Measurements from ENCODE around the gene DHX30.

Gene DHX30

DNA sequence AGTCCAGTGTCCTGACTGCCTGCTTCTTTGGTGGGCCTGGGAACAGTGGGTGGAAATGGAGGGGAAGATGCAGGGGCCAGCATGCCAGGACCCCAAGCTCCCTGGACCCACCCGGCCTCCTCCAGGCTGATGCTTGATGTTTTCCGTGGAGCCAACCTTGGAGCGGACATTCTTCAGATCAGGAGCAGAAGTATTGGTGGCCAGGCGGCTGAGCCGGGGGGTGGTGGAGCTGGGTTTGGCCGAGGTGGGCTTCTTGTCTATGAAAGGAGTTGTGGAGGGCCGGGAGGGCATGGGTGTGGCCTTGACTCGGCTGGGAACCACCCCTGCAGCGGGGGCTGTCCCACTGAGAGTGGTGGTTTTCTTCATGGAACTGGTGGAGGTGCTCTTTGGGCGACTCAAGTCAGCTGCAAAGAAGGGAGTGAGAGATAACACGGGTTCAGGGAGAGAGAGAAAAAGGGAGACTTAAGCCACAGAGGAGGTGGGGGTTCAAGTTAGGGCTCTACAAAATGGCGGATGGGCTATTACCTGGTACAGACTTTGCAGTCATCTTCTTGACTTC, 67.8 kb downstream of the DHX30 start:
- H3K4me1 ChIP-seq (ENCODE audit: control extremely low read depth in 1 of 4, control insufficient read depth in 4 of 4, insufficient read depth in 4 of 4, low read length in 3 of 4), result no peaks in the 10 kb centered on the region
- POLR2A ChIA-PET, result no interaction called here
- DNase-seq, result no peak
- WGBS (ENCODE audit: insufficient coverage), result 90% methylated on average over 6 of the region's 12 CpGs
- CTCF ChIA-PET, result no interaction called here
- H3K27ac ChIP-seq (ENCODE audit: insufficient read depth in 1 of 2, low read depth in 1 of 2, low read length in 2 of 2, poor library complexity in 1 of 2, severe bottlenecking in 2 of 2), result no peak overlapping the region
- H3K9me3 ChIP-seq (ENCODE audit: control extremely low read depth in 1 of 5, control insufficient read depth in 4 of 5, insufficient read depth in 2 of 5, low read depth in 1 of 5, low read length in 4 of 5), result no peaks in the 10 kb centered on the region
- H3K27me3 ChIP-seq (replicated peaks in 2 of 5; ENCODE audit: control insufficient read depth in 4 of 5, insufficient read depth in 5 of 5, low read length in 4 of 5), result no peaks in the 10 kb centered on the region
- no peak overlapping the region for H3K4me3 ChIP-seq (ENCODE audit: control insufficient read depth in 1 of 7, extremely low read depth in 1 of 7, insufficient read depth in 4 of 7, low read depth in 2 of 7, low read length in 6 of 7)
- H3K36me3 ChIP-seq (ENCODE audit: control insufficient read depth in 4 of 4, insufficient read depth in 4 of 4, low read length in 3 of 4), result peaks cover 11 to 68% (median 43%) of the 10 kb centered on the region in 4 experiments

DNA sequence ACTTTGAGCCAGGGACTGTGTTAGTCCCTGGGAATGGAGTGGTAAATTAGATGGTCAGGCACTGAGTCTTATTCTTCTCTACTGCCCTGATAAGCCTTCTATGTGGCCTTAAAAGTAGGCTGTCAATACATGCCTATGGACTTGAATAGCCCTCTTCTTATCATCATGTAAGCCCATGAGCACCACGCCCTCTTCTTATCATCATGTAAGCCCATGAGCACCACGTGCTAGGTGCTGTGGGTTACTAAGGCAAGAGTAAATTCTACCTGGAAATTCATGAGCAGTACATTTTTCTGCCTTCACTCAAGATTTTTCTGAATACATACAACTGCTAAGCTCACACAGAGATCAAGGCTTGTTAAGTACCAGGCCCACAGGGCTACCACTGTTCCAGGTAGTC, 68.5 kb downstream of the DHX30 start:
- CTCF ChIA-PET, result interaction anchor here (0.9 kb wide), 1 partner anchor 33 kb away, joined by 3 read pairs; no protein-coding TSS in a partner anchor
- Histone ChIP-seq H3K4me1 (ENCODE audit: control extremely low read depth in 1 of 4, control insufficient read depth in 4 of 4, insufficient read depth in 4 of 4, low read length in 3 of 4) (no peaks in the 10 kb centered on the region), H3K27ac (ENCODE audit: insufficient read depth in 1 of 2, low read depth in 1 of 2, low read length in 2 of 2, poor library complexity in 1 of 2, severe bottlenecking in 2 of 2) (no peak overlapping the region), H3K4me3 (ENCODE audit: control insufficient read depth in 1 of 7, extremely low read depth in 1 of 7, insufficient read depth in 4 of 7, low read depth in 2 of 7, low read length in 6 of 7) (no peak overlapping the region), H3K36me3 (ENCODE audit: control insufficient read depth in 4 of 4, insufficient read depth in 4 of 4, low read length in 3 of 4) (peaks cover 11 to 68% (median 43%) of the 10 kb centered on the region in 4 experiments), H3K27me3 (replicated peaks in 2 of 5; ENCODE audit: control insufficient read depth in 4 of 5, insufficient read depth in 5 of 5, low read length in 4 of 5) (no peaks in the 10 kb centered on the region), H3K9me3 (ENCODE audit: control extremely low read depth in 1 of 5, control insufficient read depth in 4 of 5, insufficient read depth in 2 of 5, low read depth in 1 of 5, low read length in 4 of 5) (no peaks in the 10 kb centered on the region)
- POLR2A ChIA-PET, result no interaction called here
- no peak for DNase-seq
- WGBS (ENCODE audit: insufficient coverage), result 100% methylated on average over 2 of the region's 2 CpGs

DNA sequence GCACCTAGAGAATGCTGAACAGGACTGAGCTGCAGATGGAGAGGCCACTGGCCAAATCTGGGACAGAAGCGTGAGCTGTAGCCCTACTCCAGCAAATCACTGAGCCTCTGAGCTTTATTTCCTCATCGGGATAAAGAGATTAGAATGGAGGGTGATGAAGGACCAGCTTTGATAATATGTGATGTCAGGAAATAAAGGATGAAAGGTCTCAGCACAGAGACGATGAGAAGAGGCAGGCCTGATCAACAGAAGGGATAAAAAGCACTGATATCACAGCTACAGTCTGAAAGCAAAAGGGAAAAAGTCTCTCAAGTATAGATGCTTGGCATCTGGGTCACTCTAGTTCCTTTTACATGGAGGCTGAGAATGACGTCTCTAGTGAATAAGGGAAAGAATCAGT, 70.0 kb downstream of the DHX30 start:
- WGBS (ENCODE audit: insufficient coverage), result 100% methylated on average over 2 of the region's 4 CpGs
- H3K36me3 ChIP-seq (ENCODE audit: control insufficient read depth in 4 of 4, insufficient read depth in 4 of 4, low read length in 3 of 4), result peaks cover 7 to 55% (median 35%) of the 10 kb centered on the region in 4 experiments
- POLR2A ChIA-PET, result no interaction called here

DNA sequence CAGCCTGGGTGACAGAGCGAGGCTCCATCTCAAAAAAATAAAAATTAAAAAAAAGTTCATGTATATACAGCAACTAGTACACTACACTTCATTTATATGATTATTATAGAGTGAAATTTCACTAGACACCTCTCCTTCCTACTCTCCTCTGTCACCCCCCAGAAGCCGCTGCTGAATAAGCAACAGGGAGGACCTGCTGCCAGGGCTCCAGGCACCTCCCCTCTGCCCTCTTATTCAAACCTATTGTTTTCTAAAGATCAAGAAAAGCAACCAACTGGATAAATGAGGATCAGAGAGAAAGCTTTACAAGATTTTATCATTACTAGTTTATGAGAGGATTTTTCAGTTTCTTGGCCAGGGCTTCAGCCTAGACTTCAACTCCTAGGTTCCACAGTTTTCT, 71.5 kb downstream of the DHX30 start:
- Histone ChIP-seq H3K27ac (ENCODE audit: insufficient read depth in 1 of 2, low read depth in 1 of 2, low read length in 2 of 2, poor library complexity in 1 of 2, severe bottlenecking in 2 of 2) (no peak overlapping the region), H3K4me1 (ENCODE audit: control extremely low read depth in 1 of 4, control insufficient read depth in 4 of 4, insufficient read depth in 4 of 4, low read length in 3 of 4) (peaks cover 0 to 7% (median 2%) of the 10 kb centered on the region in 4 experiments), H3K4me3 (ENCODE audit: control insufficient read depth in 1 of 7, extremely low read depth in 1 of 7, insufficient read depth in 4 of 7, low read depth in 2 of 7, low read length in 6 of 7) (no peak overlapping the region), H3K36me3 (ENCODE audit: control insufficient read depth in 4 of 4, insufficient read depth in 4 of 4, low read length in 3 of 4) (peaks cover 5 to 40% (median 22%) of the 10 kb centered on the region in 4 experiments), H3K9me3 (ENCODE audit: control extremely low read depth in 1 of 5, control insufficient read depth in 4 of 5, insufficient read depth in 2 of 5, low read depth in 1 of 5, low read length in 4 of 5) (no peaks in the 10 kb centered on the region), H3K27me3 (replicated peaks in 2 of 5; ENCODE audit: control insufficient read depth in 4 of 5, insufficient read depth in 5 of 5, low read length in 4 of 5) (no peaks in the 10 kb centered on the region)
- DNase-seq, result no peak
- 100% methylated on average over 1 of the region's 2 CpGs for WGBS (ENCODE audit: insufficient coverage)
- POLR2A ChIA-PET, result no interaction called here
- CTCF ChIA-PET, result interaction anchor here (1.1 kb wide), 1 partner anchor 115 kb away, joined by 3 read pairs; no protein-coding TSS in a partner anchor

More for the DNA sequence above, 70.0 kb downstream of the DHX30 start:
- CTCF ChIA-PET, result interaction anchor here (0.8 kb wide), 1 partner anchor 16 kb away, joined by 4 read pairs; no protein-coding TSS in a partner anchor
- Histone ChIP-seq H3K9me3 (ENCODE audit: control extremely low read depth in 1 of 5, control insufficient read depth in 4 of 5, insufficient read depth in 2 of 5, low read depth in 1 of 5, low read length in 4 of 5) (no peaks in the 10 kb centered on the region), H3K4me3 (ENCODE audit: control insufficient read depth in 1 of 7, extremely low read depth in 1 of 7, insufficient read depth in 4 of 7, low read depth in 2 of 7, low read length in 6 of 7) (no peak overlapping the region), H3K4me1 (ENCODE audit: control extremely low read depth in 1 of 4, control insufficient read depth in 4 of 4, insufficient read depth in 4 of 4, low read length in 3 of 4) (peaks cover 0 to 7% (median 2%) of the 10 kb centered on the region in 4 experiments), H3K27ac (ENCODE audit: insufficient read depth in 1 of 2, low read depth in 1 of 2, low read length in 2 of 2, poor library complexity in 1 of 2, severe bottlenecking in 2 of 2) (no peak overlapping the region), H3K27me3 (replicated peaks in 2 of 5; ENCODE audit: control insufficient read depth in 4 of 5, insufficient read depth in 5 of 5, low read length in 4 of 5) (no peaks in the 10 kb centered on the region)
- DNase-seq, result no peak

DNA sequence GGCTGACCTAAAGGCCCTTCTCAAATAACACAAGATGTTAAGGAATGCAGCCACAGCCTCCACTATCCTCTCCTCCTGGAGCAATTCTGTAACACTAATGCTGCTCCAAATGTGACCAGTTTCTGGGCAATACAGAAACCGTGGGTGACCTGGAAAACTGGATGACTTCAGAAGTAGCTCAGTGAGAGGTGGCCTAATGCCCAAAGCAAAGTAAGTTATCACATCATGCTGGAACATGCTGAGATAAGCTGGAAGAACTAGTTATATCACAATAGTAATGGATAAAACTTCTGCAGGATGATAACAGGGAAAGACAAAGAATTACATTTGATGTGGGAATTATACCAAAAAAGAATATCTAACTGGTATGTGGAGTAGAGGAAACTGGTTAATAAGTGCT, 72.0 kb downstream of the DHX30 start:
- Histone ChIP-seq H3K27ac (ENCODE audit: insufficient read depth in 1 of 2, low read depth in 1 of 2, low read length in 2 of 2, poor library complexity in 1 of 2, severe bottlenecking in 2 of 2) (no peak overlapping the region), H3K9me3 (ENCODE audit: control extremely low read depth in 1 of 5, control insufficient read depth in 4 of 5, insufficient read depth in 2 of 5, low read depth in 1 of 5, low read length in 4 of 5) (no peaks in the 10 kb centered on the region), H3K36me3 (ENCODE audit: control insufficient read depth in 4 of 4, insufficient read depth in 4 of 4, low read length in 3 of 4) (peaks cover 5 to 35% (median 19%) of the 10 kb centered on the region in 4 experiments), H3K27me3 (replicated peaks in 2 of 5; ENCODE audit: control insufficient read depth in 4 of 5, insufficient read depth in 5 of 5, low read length in 4 of 5) (no peaks in the 10 kb centered on the region), H3K4me1 (ENCODE audit: control extremely low read depth in 1 of 4, control insufficient read depth in 4 of 4, insufficient read depth in 4 of 4, low read length in 3 of 4) (peaks cover 0 to 7% (median 2%) of the 10 kb centered on the region in 4 experiments), H3K4me3 (ENCODE audit: control insufficient read depth in 1 of 7, extremely low read depth in 1 of 7, insufficient read depth in 4 of 7, low read depth in 2 of 7, low read length in 6 of 7) (no peak overlapping the region)
- POLR2A ChIA-PET, result no interaction called here
- WGBS (ENCODE audit: insufficient coverage), result 100% methylated on average over 1 of the region's 1 CpG
- no peak for DNase-seq
- CTCF ChIA-PET, result no interaction called here

DNA sequence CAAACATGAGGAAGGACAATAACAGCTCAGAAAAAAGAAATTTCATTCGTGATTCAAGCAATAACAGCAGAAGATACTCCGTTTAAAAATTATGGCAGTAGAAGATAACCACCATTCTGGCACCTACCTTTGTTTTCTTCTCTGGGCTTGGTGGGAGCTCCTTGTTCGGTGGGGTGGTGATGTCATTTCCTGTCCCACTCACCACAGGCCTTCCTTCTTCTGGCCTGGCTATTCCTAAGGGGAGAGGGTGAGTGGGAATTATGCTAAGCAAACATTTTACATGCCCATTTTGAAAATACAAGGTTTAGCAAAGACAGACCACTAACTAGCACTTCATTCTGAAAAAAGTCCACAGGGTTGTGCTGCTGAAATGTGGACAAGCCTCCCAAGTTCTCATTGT, 74.4 kb downstream of the DHX30 start:
- ChIA-PET CTCF (no interaction called here), POLR2A (no interaction called here)
- no peaks in the 10 kb centered on the region for H3K9me3 ChIP-seq (ENCODE audit: control extremely low read depth in 1 of 5, control insufficient read depth in 4 of 5, insufficient read depth in 2 of 5, low read depth in 1 of 5, low read length in 4 of 5)
- no CpG with 5 or more reads among the region's 3 CpGs for WGBS (ENCODE audit: insufficient coverage)
- peaks cover 0 to 7% (median 2%) of the 10 kb centered on the region in 4 experiments for H3K4me1 ChIP-seq (ENCODE audit: control extremely low read depth in 1 of 4, control insufficient read depth in 4 of 4, insufficient read depth in 4 of 4, low read length in 3 of 4)
- H3K27me3 ChIP-seq (replicated peaks in 2 of 5; ENCODE audit: control insufficient read depth in 4 of 5, insufficient read depth in 5 of 5, low read length in 4 of 5), result no peaks in the 10 kb centered on the region
- no peak overlapping the region for H3K4me3 ChIP-seq (ENCODE audit: control insufficient read depth in 1 of 7, extremely low read depth in 1 of 7, insufficient read depth in 4 of 7, low read depth in 2 of 7, low read length in 6 of 7)
- H3K27ac ChIP-seq (ENCODE audit: insufficient read depth in 1 of 2, low read depth in 1 of 2, low read length in 2 of 2, poor library complexity in 1 of 2, severe bottlenecking in 2 of 2), result no peak overlapping the region
- DNase-seq, result peak in 2 of 3 donors; percentile 2 to 15
- H3K36me3 ChIP-seq (ENCODE audit: control insufficient read depth in 4 of 4, insufficient read depth in 4 of 4, low read length in 3 of 4), result peaks cover 0 to 17% (median 6%) of the 10 kb centered on the region in 4 experiments

DNA sequence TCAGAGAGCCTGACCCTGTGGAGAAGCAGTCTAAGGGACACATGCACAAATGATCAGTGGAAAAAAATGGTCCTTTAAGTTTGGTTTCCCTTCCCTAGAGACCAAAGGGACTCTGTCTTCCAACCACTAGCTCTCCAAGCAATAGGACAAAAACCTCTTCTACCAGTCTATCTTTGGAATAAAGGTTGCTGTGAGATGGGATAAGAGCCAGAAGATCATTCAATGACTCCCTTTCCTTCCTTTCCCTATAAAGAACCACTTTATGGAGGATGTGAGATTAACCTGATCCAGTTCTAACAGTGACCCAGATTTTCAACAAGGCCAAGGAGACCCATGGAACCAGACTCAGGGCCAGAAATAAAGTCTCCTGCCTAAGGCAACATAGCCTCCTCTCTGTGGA, 74.8 kb downstream of the DHX30 start:
- Histone ChIP-seq H3K9me3 (ENCODE audit: control extremely low read depth in 1 of 5, control insufficient read depth in 4 of 5, insufficient read depth in 2 of 5, low read depth in 1 of 5, low read length in 4 of 5) (no peaks in the 10 kb centered on the region), H3K36me3 (ENCODE audit: control insufficient read depth in 4 of 4, insufficient read depth in 4 of 4, low read length in 3 of 4) (peaks cover 0 to 17% (median 6%) of the 10 kb centered on the region in 4 experiments), H3K4me1 (ENCODE audit: control extremely low read depth in 1 of 4, control insufficient read depth in 4 of 4, insufficient read depth in 4 of 4, low read length in 3 of 4) (peaks cover 0 to 7% (median 2%) of the 10 kb centered on the region in 4 experiments), H3K27ac (ENCODE audit: insufficient read depth in 1 of 2, low read depth in 1 of 2, low read length in 2 of 2, poor library complexity in 1 of 2, severe bottlenecking in 2 of 2) (no peak overlapping the region), H3K4me3 (ENCODE audit: control insufficient read depth in 1 of 7, extremely low read depth in 1 of 7, insufficient read depth in 4 of 7, low read depth in 2 of 7, low read length in 6 of 7) (no peak overlapping the region), H3K27me3 (replicated peaks in 2 of 5; ENCODE audit: control insufficient read depth in 4 of 5, insufficient read depth in 5 of 5, low read length in 4 of 5) (no peaks in the 10 kb centered on the region)
- POLR2A ChIA-PET, result no interaction called here
- CTCF ChIA-PET, result no interaction called here
- DNase-seq, result no peak

All from common myeloid progenitor, CD34-positive (primary cell).